ENCODE measurements around the gene NANOS2. TPM values are rescaled to one million over a fixed set of nuclear protein-coding genes. Genes with fewer than 3 reads are reported as not detected.

Gene NANOS2
- total RNA-seq, 2 donors from 2014 or later, result not detected

DNA sequence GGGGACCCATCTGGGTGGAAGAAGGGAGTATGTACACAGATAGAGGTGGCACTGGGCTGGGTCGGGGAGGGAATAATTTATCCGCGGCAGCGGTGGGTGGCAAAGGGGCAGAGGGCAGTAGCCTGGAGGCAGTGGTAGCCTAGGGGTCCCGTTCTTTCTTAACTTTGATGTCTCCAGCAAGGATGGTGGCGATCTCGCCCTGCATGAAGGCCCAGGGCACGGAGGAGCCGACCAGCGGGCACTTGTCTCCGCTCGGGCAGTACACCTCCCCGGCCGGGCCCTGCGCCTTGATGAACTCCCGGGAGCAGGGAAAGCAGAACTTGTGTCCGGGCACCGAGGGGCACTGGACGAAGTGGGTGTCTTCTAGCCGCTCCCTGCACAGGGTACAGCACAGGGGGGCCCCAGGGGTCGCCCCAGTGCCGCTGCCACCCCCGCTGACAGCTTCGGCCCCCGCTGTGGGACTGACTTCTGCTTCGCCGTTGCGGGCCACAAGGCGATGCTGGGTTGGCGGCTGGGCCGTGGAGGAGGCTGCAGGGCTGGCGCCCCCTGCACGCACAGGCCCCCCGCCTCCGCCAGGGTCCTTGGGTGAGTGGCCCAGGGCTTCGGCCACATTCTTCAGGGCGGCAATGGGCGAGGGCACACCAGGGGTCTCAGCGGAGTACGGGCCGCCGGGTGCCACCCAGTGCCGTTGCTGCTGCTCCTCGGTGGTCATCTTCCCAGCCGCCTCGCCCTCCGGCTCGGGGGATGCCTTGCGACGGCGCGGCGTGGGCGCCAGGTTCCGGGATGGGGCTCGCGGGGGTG is 30.5 kb downstream of the NANOS2 start:
- TF ChIP-seq, protein P1, sequence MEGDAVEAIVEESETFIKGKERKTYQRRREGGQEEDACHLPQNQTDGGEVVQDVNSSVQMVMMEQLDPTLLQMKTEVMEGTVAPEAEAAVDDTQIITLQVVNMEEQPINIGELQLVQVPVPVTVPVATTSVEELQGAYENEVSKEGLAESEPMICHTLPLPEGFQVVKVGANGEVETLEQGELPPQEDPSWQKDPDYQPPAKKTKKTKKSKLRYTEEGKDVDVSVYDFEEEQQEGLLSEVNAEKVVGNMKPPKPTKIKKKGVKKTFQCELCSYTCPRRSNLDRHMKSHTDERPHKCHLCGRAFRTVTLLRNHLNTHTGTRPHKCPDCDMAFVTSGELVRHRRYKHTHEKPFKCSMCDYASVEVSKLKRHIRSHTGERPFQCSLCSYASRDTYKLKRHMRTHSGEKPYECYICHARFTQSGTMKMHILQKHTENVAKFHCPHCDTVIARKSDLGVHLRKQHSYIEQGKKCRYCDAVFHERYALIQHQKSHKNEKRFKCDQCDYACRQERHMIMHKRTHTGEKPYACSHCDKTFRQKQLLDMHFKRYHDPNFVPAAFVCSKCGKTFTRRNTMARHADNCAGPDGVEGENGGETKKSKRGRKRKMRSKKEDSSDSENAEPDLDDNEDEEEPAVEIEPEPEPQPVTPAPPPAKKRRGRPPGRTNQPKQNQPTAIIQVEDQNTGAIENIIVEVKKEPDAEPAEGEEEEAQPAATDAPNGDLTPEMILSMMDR (IDR thresholded peaks at IDR 0.05), result no peak
- Histone ChIP-seq H3K36me3 (peaks cover 10% of the 10 kb centered on the region), H3K4me3 (no peak overlapping the region), H3K9me3 (no peaks in the 10 kb centered on the region), H3K27ac (no peak overlapping the region), H3K27me3 (no peaks in the 10 kb centered on the region), H3K4me1 (peaks cover 0 to 44% of the 10 kb centered on the region in 2 donors)
- DNase-seq (ENCODE audit: low spot score), result no peak

DNA sequence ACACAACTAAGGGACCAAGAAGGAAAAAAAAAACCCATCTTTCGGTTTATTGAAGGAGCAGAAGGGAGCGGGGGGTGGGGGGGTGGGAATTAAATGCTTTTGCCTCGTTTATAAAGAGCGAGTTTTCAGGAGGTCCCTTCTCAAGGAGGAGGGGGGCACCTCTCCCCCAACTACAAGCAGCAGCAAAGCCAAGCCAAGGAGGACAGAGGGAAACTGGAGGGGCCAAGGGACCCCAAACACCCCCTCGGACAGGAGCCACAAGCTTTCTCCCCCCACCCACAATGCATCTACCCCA is 31.0 kb downstream of the NANOS2 start:
- peaks cover 0 to 44% of the 10 kb centered on the region in 2 donors for H3K4me1 ChIP-seq
- DNase-seq (ENCODE audit: low spot score), result no peak
- TF ChIP-seq, protein P1 (IDR thresholded peaks at IDR 0.05), result peak; percentile 18 to 40
- H3K27ac ChIP-seq, result no peak overlapping the region
- H3K27me3 ChIP-seq, result no peaks in the 10 kb centered on the region
- no peaks in the 10 kb centered on the region for H3K9me3 ChIP-seq
- peaks cover 10% of the 10 kb centered on the region for H3K36me3 ChIP-seq
- peak overlapping the region in 1 of 2 donors; percentile 15 for H3K4me3 ChIP-seq

DNA sequence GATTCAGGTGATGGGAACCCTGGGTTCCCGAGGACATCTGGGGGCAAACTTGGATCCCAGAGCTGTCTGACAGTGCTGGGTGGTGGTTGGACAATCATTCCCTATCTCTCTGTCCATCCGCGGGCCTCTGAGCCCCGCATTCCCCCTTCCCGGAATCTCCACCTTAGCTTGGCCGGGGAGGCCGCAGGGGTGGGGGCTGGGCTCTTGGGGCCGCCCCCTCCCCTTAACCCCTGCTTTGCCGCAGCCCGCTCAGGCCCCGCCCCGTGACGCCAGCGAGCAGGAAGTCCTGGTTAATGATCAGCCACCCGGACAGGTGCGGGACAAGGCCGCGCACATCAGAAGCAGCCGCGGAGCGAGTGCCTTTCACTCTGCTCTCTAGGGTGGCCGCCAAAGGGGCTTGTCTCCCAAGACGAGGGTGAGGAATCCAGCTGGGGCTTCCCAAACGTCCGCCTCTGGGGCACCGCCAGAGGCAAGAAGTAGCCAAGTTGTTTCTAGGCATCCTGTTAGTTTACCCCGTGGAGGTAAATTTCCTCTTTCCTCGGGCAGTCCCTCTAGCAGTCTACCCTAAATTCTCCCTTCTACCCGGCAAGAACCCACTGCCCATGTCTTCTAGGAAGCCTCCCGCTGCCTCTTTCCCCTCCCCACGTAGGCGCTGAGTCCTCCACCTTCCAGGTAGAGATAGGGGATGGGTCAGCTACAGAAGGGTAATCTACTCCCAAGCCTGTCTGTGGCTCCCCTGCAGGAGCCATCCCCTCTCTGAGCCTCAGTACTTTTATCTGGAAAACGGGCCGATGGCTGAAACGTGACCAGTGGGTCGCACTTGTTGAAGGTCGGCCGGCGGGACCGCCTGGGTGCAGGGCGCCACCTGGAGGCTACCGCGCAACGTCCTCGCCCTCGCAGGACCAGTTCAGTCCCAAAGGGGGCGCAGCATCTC is 31.7 kb downstream of the NANOS2 start:
- peaks cover 10% of the 10 kb centered on the region for H3K36me3 ChIP-seq

DNA sequence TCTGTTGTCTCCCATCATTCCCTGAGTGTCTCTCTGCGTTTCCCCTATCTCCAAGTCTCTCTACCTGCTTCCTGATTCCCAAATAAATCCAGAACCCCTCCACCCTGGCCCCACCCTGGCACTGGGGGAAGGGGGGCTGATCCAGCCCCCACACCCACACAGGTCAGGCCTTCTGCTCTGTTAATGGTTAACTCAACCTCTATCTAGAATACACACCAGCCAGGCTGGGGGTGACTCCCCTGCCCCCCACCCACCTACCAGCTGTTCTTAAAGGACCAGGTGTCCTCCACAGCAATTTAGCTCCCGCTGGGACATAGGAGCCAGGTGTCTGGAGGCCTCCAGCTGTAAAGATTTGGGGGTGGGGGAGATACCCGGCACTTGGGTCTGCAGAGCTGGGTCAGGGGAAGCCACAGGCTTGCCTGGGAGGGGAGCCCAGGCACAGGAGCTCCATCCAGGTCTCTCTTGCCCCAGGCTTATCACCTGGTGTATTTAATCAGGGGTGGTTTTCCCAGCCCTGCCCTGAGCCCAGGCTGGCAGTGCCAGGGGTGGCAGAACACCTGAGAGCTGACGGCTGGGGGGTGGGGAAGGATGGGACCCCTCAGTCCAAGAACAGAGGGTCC is 32.6 kb downstream of the NANOS2 start:
- Histone ChIP-seq H3K27me3 (no peaks in the 10 kb centered on the region), H3K9me3 (no peaks in the 10 kb centered on the region), H3K4me3 (no peak overlapping the region), H3K36me3 (peaks cover 10% of the 10 kb centered on the region), H3K4me1 (peaks cover 0 to 46% of the 10 kb centered on the region in 2 donors), H3K27ac (no peak overlapping the region)
- no peak for DNase-seq (ENCODE audit: low spot score)
- TF ChIP-seq, protein P1 (IDR thresholded peaks at IDR 0.05), result no peak

More for the DNA sequence above, 31.7 kb downstream of the NANOS2 start:
- H3K27ac ChIP-seq, result peak overlapping the region in 1 of 2 donors; percentile 26
- H3K9me3 ChIP-seq, result no peaks in the 10 kb centered on the region
- H3K4me1 ChIP-seq, result peaks cover 0 to 44% of the 10 kb centered on the region in 2 donors
- TF ChIP-seq, protein P1 (IDR thresholded peaks at IDR 0.05), result peak; percentile 82 to 86
- no peaks in the 10 kb centered on the region for H3K27me3 ChIP-seq
- H3K4me3 ChIP-seq, result peak overlapping the region in 1 of 2 donors; percentile 15
- DNase-seq (ENCODE audit: low spot score), result peak; percentile 80

DNA sequence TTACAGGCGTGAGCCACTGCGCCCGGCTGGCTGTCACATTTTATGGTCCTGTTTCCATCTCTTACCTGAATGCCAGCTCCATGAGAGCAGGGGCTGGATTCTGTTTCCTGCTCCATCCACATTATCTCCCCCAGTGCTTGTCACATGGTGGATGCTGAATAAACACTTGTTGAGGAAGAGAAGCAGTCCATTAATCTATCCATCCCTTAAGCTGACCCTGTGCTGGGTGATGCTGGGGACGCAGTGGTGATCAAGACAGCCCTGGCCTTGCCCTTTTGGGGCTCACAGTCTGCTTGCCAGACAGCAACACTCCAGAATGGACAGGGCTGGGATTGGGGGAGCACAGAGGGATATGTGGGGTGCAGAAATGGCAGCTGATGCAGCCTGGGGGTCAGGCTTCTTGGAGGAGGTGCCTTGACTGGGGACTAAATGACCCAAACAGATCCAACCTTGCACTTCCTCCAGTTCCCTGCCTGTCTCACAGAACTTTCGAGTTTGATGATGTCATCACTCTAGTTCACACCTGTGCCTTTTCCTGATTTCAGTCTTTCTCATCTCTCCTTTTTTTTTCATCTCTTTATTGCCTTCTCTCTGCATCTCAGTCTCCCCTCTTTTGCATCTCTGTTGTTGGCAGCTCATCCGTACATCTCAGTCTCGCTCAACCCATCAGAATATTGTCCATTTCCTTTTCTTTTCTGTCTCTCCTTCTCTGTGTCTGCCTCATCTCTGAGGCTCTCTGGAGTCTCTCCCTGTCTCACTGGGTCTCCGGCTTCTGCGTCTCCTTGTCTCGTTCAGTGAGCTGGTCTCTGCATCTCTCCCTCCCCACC is 33.3 kb downstream of the NANOS2 start:
- no peak overlapping the region for H3K27ac ChIP-seq
- H3K27me3 ChIP-seq, result no peaks in the 10 kb centered on the region
- peaks cover 10% of the 10 kb centered on the region for H3K36me3 ChIP-seq
- TF ChIP-seq, protein P1 (IDR thresholded peaks at IDR 0.05), result no peak
- no peak for DNase-seq (ENCODE audit: low spot score)
- no peaks in the 10 kb centered on the region for H3K9me3 ChIP-seq
- peaks cover 0 to 51% of the 10 kb centered on the region in 2 donors for H3K4me1 ChIP-seq
- no peak overlapping the region for H3K4me3 ChIP-seq
